ENCODE results near the gene DNAH1.

DNA sequence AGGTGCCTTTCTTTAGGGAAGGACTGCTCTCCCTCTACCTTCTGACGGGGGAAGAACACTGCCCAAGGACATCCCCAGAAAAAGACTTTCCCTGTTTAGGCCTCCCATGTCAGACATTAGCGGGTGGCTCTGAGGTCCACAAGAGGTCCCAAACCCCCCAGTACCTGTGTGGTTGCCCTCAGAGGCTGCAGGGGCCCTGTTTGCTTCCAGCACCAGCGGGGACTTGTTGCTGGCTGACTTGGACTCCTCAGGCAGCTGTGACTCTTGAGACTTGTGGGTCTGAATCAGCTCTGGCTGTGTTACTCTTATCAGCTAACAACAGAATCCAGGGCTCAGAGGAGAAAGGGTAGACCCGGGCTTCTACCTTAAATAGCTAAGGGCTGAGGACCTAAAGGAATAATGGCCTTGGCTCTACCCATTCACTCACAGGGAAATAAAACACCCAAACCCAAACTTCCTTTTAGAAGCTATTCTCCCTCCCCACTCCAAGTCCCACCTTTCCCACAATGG, 89.5 kb downstream of the DNAH1 start:
- no peak for TF ChIP-seq EZH2 (IDR thresholded peaks at IDR 0.05; ENCODE audit: low read depth)
- TF ChIP-seq, protein P1, sequence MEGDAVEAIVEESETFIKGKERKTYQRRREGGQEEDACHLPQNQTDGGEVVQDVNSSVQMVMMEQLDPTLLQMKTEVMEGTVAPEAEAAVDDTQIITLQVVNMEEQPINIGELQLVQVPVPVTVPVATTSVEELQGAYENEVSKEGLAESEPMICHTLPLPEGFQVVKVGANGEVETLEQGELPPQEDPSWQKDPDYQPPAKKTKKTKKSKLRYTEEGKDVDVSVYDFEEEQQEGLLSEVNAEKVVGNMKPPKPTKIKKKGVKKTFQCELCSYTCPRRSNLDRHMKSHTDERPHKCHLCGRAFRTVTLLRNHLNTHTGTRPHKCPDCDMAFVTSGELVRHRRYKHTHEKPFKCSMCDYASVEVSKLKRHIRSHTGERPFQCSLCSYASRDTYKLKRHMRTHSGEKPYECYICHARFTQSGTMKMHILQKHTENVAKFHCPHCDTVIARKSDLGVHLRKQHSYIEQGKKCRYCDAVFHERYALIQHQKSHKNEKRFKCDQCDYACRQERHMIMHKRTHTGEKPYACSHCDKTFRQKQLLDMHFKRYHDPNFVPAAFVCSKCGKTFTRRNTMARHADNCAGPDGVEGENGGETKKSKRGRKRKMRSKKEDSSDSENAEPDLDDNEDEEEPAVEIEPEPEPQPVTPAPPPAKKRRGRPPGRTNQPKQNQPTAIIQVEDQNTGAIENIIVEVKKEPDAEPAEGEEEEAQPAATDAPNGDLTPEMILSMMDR (conservative IDR thresholded peaks at IDR 0.05): no peak

Data from PC-9 (cell line).